MCF 10A (cell line): Measurements from ENCODE around the gene GSS. TPM values are rescaled to one million over a fixed set of nuclear protein-coding genes. Genes with fewer than 3 reads are reported as not detected.

Experiments used
- BruUV-seq: library from RNA; stranded (reverse); fragments of 400-500 nt; replicated peaks from 2 replicates; lab custom pipeline; 2021; lab: Mats Ljungman, UMichigan
- CTCF ChIA-PET: fragments of 300-600 bp; sonication (Branson Sonifier 250); formaldehyde crosslinking; extraction: SDS; loops from one replicate; lab custom pipeline; 2021; ENCODE audit warnings: antibody characterized with exemption, inconsistent platforms; lab: Yijun Ruan, JAX
- POLR2A ChIA-PET: fragments of 300-600, 350-650 bp; sonication (Branson Sonifier 250); formaldehyde crosslinking; extraction: SDS; loops from one replicate; lab custom pipeline; 2020; ENCODE audit warnings: antibody characterized with exemption, inconsistent platforms; lab: Yijun Ruan, JAX
- DNase-seq: peaks from one replicate; pipeline ENCODE4 v3.0.0-alpha.2; 2018; ENCODE audit not compliant: unreplicated experiment
- H3K27ac Mint-ChIP-seq: one replicate; pipeline ENCODE4 v1.8.0; 2022; ENCODE audit warnings: mild to moderate bottlenecking, low read depth, mixed read lengths; ENCODE audit not compliant: unreplicated experiment
- H3K27me3 Mint-ChIP-seq: one replicate; pipeline ENCODE4 v1.8.0; 2022; ENCODE audit warnings: mixed read lengths; ENCODE audit not compliant: insufficient read depth, unreplicated experiment
- H3K36me3 Mint-ChIP-seq: one replicate; pipeline ENCODE4 v1.8.0; 2022; ENCODE audit warnings: mild to moderate bottlenecking, moderate library complexity, mixed read lengths; ENCODE audit not compliant: insufficient read depth, unreplicated experiment
- H3K4me1 Mint-ChIP-seq: one replicate; pipeline ENCODE4 v1.8.0; 2022; ENCODE audit warnings: mixed read lengths; ENCODE audit not compliant: insufficient read depth, unreplicated experiment
- H3K4me3 Mint-ChIP-seq: one replicate; pipeline ENCODE4 v1.8.0; 2022; ENCODE audit warnings: mild to moderate bottlenecking, moderate library complexity, mixed read lengths; ENCODE audit not compliant: unreplicated experiment
- H3K9me3 Mint-ChIP-seq: one replicate; pipeline ENCODE4 v1.8.0; 2022; ENCODE audit warnings: mixed read lengths; ENCODE audit not compliant: unreplicated experiment
- intact Hi-C: fragments of 100-400 bp; cut with micrococcal nuclease; formaldehyde crosslinking; loops from 2 replicates; pipeline ENCODE4 v1.14.1; 2022
- total RNA-seq: library from RNA; stranded (reverse); gene quantifications from 2 replicates; pipeline ENCODE4 v1.2.3, GENCODE V29; 2022
- TF ChIP-seq, protein P1 (sequence below): fragments of 200-600 bp; IDR thresholded peaks from one replicate; pipeline ENCODE4 v1.8.0; 2022; ENCODE audit warnings: antibody characterized with exemption, mild to moderate bottlenecking; ENCODE audit not compliant: unreplicated experiment

The GSS gene
- total RNA-seq, 1 experiment from 2014 or later = 115 TPM

DNA sequence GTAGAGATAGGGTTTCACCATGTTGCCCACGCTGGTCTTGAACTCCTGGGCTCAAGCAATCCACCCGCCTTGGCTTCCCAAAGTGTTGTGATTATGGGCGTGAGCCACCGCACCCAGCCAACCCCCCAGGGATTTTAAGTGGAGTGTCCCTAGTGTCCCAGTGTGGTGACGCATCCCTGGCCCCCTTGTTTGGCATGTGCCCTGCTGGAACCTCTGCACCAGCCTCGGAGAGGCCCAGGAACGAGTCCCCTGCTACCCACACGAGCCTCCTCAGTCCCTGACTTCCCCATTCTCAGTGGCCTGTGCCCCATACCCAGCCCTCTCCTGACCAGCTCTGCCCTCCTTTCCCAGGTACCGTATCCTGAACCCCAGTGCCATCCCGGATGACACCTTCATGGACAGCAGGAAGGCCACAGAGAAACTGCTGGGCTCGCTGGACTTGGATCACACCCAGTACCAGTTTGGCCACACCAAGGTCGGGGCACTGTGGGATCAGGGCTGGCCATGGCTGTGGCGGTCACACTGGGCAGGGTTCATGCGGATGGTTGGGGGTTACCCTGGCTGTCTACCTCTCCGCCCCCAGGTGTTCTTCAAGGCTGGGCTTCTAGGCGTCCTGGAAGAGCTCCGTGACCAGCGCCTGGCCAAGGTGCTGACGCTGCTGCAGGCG lies 37.3 kb upstream of the GSS start:
- H3K27ac Mint-ChIP-seq = no peak overlapping the region
- no peaks in the 10 kb centered on the region for H3K9me3 Mint-ChIP-seq
- intact Hi-C loops = no loop called here
- no TSS peak for BruUV-seq
- TF ChIP-seq, protein P1, sequence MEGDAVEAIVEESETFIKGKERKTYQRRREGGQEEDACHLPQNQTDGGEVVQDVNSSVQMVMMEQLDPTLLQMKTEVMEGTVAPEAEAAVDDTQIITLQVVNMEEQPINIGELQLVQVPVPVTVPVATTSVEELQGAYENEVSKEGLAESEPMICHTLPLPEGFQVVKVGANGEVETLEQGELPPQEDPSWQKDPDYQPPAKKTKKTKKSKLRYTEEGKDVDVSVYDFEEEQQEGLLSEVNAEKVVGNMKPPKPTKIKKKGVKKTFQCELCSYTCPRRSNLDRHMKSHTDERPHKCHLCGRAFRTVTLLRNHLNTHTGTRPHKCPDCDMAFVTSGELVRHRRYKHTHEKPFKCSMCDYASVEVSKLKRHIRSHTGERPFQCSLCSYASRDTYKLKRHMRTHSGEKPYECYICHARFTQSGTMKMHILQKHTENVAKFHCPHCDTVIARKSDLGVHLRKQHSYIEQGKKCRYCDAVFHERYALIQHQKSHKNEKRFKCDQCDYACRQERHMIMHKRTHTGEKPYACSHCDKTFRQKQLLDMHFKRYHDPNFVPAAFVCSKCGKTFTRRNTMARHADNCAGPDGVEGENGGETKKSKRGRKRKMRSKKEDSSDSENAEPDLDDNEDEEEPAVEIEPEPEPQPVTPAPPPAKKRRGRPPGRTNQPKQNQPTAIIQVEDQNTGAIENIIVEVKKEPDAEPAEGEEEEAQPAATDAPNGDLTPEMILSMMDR = no peak
- POLR2A ChIA-PET = no interaction called here
- no peak for DNase-seq
- CTCF ChIA-PET = no interaction called here
- no peak overlapping the region for H3K4me3 Mint-ChIP-seq
- no peaks in the 10 kb centered on the region for H3K27me3 Mint-ChIP-seq
- peaks cover 27% of the 10 kb centered on the region for H3K36me3 Mint-ChIP-seq
- no peaks in the 10 kb centered on the region for H3K4me1 Mint-ChIP-seq

DNA sequence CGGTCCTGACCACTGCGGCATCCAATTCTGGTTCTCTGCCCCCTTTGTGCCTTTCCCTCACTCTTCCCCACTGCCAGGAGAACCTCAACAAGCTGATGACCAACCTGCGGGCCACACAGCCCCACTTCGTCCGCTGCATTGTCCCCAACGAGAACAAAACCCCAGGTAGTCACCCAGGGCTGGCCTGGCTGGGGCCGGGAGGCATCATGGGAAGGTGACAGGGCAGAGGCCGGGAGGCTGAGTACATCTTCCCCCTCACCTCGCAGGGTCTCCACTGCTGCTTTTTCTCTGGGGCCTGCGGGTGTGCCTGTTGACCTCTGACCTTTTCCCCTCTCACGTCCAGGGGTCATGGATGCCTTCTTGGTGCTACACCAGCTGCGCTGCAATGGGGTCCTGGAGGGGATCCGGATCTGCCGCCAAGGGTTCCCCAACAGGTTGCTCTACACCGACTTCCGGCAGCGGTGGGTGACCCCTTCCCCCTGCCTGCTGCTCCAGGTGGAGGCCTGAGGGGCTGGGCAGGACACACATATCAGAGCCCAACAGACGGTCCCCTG lies 35.1 kb upstream of the GSS start:
- Mint-ChIP-seq H3K4me3 (no peak overlapping the region), H3K9me3 (no peaks in the 10 kb centered on the region), H3K4me1 (no peaks in the 10 kb centered on the region), H3K27me3 (no peaks in the 10 kb centered on the region), H3K36me3 (peaks cover 17% of the 10 kb centered on the region), H3K27ac (no peak overlapping the region)
- DNase-seq = no peak
- BruUV-seq = no TSS peak
- ChIA-PET CTCF (interaction anchor here (0.6 to 1.1 kb wide), 3 partner anchors 116 to 1959 kb away, joined by 3 to 5 read pairs (median 3); no protein-coding TSS in a partner anchor), POLR2A (interaction anchor here (0.6 kb wide), 1 partner anchor 18 kb away, joined by 4 read pairs; no protein-coding TSS in a partner anchor)
- TF ChIP-seq, protein P1 = no peak
- intact Hi-C loops = no loop called here

DNA sequence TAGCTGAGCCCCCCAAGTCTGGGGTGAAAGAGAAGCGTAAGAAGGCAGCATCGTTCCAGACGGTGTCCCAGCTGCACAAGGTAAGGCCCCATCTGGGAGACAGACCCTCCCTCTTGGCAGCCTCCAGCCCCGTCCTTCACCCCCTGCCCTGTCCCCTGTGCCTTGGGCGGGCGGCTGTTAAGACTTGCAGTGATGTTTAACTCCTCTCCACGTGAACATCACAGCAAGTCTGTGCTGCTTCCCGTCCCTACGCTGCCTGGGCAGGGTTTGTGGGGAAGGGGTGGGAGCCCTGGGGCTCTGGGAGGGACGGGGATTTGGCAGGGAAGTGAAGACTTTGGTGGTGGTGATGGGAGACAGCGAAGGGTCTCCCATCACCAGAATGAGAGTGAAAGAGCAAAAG lies 34.6 kb upstream of the GSS start:
- H3K4me3 Mint-ChIP-seq = no peak overlapping the region
- intact Hi-C loops = no loop called here
- H3K9me3 Mint-ChIP-seq = no peaks in the 10 kb centered on the region
- TF ChIP-seq, protein P1 = no peak
- peaks cover 5% of the 10 kb centered on the region for H3K27me3 Mint-ChIP-seq
- ChIA-PET POLR2A (interaction anchor here (1.9 kb wide), 1 partner anchor 9 kb away, joined by 4 read pairs; no protein-coding TSS in a partner anchor), CTCF (interaction anchor here (0.6 kb wide), 1 partner anchor 1959 kb away, joined by 3 read pairs; no protein-coding TSS in a partner anchor)
- peaks cover 2% of the 10 kb centered on the region for H3K4me1 Mint-ChIP-seq
- DNase-seq = no peak
- peaks cover 13% of the 10 kb centered on the region for H3K36me3 Mint-ChIP-seq
- H3K27ac Mint-ChIP-seq = no peak overlapping the region
- BruUV-seq = no TSS peak

DNA sequence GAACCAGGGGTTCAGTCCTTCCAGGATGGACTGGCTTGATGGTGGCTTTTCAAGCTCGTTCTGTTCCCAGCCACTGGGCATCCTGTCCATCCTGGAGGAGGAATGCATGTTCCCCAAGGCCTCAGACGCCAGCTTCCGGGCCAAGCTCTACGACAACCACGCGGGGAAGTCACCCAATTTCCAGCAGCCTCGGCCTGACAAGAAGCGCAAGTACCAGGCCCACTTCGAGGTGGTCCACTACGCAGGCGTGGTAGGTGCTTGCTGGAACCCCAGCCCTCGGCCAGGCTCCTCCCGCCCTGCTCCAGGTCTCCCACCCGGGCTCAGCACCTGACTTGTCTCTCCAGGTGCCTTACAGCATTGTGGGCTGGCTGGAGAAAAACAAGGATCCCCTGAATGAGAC lies 34.1 kb upstream of the GSS start:
- peaks cover 8% of the 10 kb centered on the region for H3K27me3 Mint-ChIP-seq
- CTCF ChIA-PET = interaction anchor here (0.8 kb wide), 1 partner anchor 120 kb away, joined by 4 read pairs; no protein-coding TSS in a partner anchor
- TF ChIP-seq, protein P1 = no peak
- no peak overlapping the region for H3K4me3 Mint-ChIP-seq
- BruUV-seq = no TSS peak
- H3K4me1 Mint-ChIP-seq = peaks cover 6% of the 10 kb centered on the region
- peaks cover 10% of the 10 kb centered on the region for H3K36me3 Mint-ChIP-seq
- intact Hi-C loops = no loop called here
- no peak overlapping the region for H3K27ac Mint-ChIP-seq
- POLR2A ChIA-PET = interaction anchor here (0.8 to 1.9 kb wide), 3 partner anchors 10 to 67 kb away, joined by 3 to 4 read pairs (median 4); no protein-coding TSS in a partner anchor
- no peak for DNase-seq
- no peaks in the 10 kb centered on the region for H3K9me3 Mint-ChIP-seq
